ENCODE measurements around the gene FAU.

FAU gene

GRCh38 chr11:65126624-65127274 lies 4.8 kb upstream of the FAU start:
- no peaks in the 10 kb centered on the region for H3K9me3 ChIP-seq
- peaks cover 9% of the 10 kb centered on the region; the same call in 1 of the 2 replicates for H3K36me3 ChIP-seq
- no peaks in the 10 kb centered on the region for H3K27me3 ChIP-seq
- no peak for DNase-seq
- TF ChIP-seq, protein P1, sequence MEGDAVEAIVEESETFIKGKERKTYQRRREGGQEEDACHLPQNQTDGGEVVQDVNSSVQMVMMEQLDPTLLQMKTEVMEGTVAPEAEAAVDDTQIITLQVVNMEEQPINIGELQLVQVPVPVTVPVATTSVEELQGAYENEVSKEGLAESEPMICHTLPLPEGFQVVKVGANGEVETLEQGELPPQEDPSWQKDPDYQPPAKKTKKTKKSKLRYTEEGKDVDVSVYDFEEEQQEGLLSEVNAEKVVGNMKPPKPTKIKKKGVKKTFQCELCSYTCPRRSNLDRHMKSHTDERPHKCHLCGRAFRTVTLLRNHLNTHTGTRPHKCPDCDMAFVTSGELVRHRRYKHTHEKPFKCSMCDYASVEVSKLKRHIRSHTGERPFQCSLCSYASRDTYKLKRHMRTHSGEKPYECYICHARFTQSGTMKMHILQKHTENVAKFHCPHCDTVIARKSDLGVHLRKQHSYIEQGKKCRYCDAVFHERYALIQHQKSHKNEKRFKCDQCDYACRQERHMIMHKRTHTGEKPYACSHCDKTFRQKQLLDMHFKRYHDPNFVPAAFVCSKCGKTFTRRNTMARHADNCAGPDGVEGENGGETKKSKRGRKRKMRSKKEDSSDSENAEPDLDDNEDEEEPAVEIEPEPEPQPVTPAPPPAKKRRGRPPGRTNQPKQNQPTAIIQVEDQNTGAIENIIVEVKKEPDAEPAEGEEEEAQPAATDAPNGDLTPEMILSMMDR (IDR thresholded peaks at IDR 0.05; ENCODE audit: low read depth, low read length), result no peak
- no peaks in the 10 kb centered on the region for H3K4me1 ChIP-seq
- H3K4me3 ChIP-seq (ENCODE audit: low read depth, low read length), result no peak overlapping the region

DNA sequence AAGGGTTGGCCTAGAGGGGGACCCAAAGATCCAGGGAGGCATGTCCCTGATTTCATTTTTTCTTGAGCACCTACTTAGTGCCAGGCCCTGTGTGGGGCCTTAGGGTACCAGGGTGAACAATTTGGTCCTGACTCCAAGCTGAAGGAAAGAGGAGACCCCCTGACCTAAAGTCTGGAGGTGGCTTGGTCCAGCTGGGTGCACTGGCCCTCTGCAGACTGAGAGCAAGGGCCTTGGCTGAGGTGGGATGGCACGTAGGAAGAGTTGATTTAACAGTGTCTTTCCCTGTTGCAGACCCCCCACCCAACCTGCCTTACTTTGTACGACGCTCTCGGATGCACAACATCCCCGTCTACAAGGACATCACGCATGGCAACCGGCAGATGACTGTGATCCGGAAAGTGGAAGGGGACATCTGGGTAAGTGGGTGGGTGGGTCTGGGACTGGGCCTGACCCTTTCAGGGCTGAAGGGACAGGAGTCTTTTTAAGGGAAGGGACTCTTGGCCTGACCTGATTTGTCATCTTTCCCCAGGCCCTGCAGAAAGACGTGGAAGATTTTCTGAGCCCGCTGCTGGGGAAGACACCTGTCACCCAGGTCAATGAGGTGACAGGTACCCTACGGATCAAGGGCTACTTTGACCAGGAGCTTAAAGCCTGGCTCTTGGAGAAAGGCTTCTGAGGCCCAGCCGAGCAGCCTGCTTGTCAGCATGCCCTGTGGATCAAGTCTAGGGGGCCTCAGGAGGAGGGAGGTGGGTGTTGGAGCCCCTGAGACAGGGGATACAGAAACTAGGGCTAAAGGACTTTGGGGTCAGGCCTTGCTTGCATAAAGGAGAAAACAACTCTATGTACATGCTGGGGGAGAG lies 3.5 kb upstream of the FAU start:
- DNase-seq, result no peak
- no peaks in the 10 kb centered on the region for H3K27me3 ChIP-seq
- H3K36me3 ChIP-seq, result peaks cover 7% of the 10 kb centered on the region
- TF ChIP-seq, protein P1 (IDR thresholded peaks at IDR 0.05; ENCODE audit: low read depth, low read length), result no peak
- H3K9me3 ChIP-seq, result no peaks in the 10 kb centered on the region
- H3K4me3 ChIP-seq (ENCODE audit: low read depth, low read length), result no peak overlapping the region
- no peaks in the 10 kb centered on the region for H3K4me1 ChIP-seq

DNA sequence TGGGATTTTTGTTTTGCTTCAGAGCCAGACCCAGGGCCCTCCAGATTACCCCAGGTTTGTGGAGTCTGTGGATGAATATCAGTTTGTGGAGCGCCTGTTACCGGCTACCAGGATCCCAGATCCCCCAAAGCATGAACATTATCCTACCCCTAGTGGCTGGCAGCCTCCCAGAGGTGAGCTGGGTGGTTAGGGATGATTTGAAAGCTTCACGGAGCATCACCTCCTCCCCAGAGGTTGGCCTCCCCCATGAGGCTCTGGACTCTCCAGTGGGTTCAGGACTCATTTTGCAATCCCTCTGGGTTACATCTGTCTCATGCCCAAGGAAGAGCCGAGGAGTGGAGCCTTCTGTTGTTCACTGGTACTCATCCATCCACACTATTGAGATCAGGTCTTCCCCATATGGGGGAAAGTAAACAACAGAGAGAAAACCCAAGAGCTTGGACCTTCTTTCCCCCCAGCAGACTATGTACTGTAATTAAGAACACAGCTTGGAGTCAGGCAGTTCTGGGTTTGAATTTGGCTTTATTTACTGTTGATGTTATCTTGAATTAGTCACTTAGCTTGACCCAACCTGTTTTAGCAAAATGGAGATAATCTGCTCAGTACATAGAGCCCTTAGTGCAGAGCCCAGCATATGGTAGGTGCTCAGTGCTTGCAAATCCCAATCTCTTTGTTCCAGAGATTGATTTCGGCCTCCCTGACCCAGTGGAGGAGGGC lies 2.7 kb upstream of the FAU start:
- peaks cover 10% of the 10 kb centered on the region for H3K36me3 ChIP-seq
- TF ChIP-seq, protein P1 (IDR thresholded peaks at IDR 0.05; ENCODE audit: low read depth, low read length), result no peak

GRCh38 chr11:65121447-65121864 lies 478 bp downstream of the FAU start:
- Histone ChIP-seq H3K9me3 (no peaks in the 10 kb centered on the region), H3K36me3 (peaks cover 12% of the 10 kb centered on the region), H3K4me1 (no peaks in the 10 kb centered on the region), H3K27me3 (no peaks in the 10 kb centered on the region), H3K4me3 (ENCODE audit: low read depth, low read length) (peak overlapping the region; percentile 88)
- TF ChIP-seq, protein P1 (IDR thresholded peaks at IDR 0.05; ENCODE audit: low read depth, low read length), result no peak
- no peak for DNase-seq

More for the DNA sequence above, 2.7 kb upstream of the FAU start:
- no peak for DNase-seq
- H3K4me3 ChIP-seq (ENCODE audit: low read depth, low read length), result no peak overlapping the region
- H3K4me1 ChIP-seq, result no peaks in the 10 kb centered on the region
- H3K27me3 ChIP-seq, result no peaks in the 10 kb centered on the region
- no peaks in the 10 kb centered on the region for H3K9me3 ChIP-seq

GRCh38 chr11:65120831-65121230 lies 1.1 kb downstream of the FAU start:
- H3K36me3 ChIP-seq, result peaks cover 16% of the 10 kb centered on the region
- H3K4me3 ChIP-seq (ENCODE audit: low read depth, low read length), result peak overlapping the region; percentile 88
- H3K27me3 ChIP-seq, result no peaks in the 10 kb centered on the region
- DNase-seq, result no peak
- no peaks in the 10 kb centered on the region for H3K4me1 ChIP-seq
- no peaks in the 10 kb centered on the region for H3K9me3 ChIP-seq
- TF ChIP-seq, protein P1 (IDR thresholded peaks at IDR 0.05; ENCODE audit: low read depth, low read length), result no peak
